MCF 10A (cell line): ENCODE results near the gene METTL23. TPM values are rescaled to one million over a fixed set of nuclear protein-coding genes. Genes with fewer than 3 reads are reported as not detected.
"Not testable (repeated sequence)": the region's sequence is repeated elsewhere in the genome, so short reads cannot be mapped to it uniquely, and the experiment has no call there.

Experiments
- BruUV-seq: library from RNA; stranded (reverse); fragments of 400-500 nt; replicated peaks from 2 replicates; lab custom pipeline; 2021; lab: Mats Ljungman, UMichigan
- CTCF ChIA-PET: fragments of 300-600 bp; sonication (Branson Sonifier 250); formaldehyde crosslinking; extraction: SDS; loops from one replicate; lab custom pipeline; 2021; ENCODE audit warnings: antibody characterized with exemption, inconsistent platforms; lab: Yijun Ruan, JAX
- POLR2A ChIA-PET: fragments of 300-600, 350-650 bp; sonication (Branson Sonifier 250); formaldehyde crosslinking; extraction: SDS; loops from one replicate; lab custom pipeline; 2020; ENCODE audit warnings: antibody characterized with exemption, inconsistent platforms; lab: Yijun Ruan, JAX
- DNase-seq: peaks from one replicate; pipeline ENCODE4 v3.0.0-alpha.2; 2018; ENCODE audit not compliant: unreplicated experiment
- H3K27ac Mint-ChIP-seq: one replicate; pipeline ENCODE4 v1.8.0; 2022; ENCODE audit warnings: mild to moderate bottlenecking, low read depth, mixed read lengths; ENCODE audit not compliant: unreplicated experiment
- H3K27me3 Mint-ChIP-seq: one replicate; pipeline ENCODE4 v1.8.0; 2022; ENCODE audit warnings: mixed read lengths; ENCODE audit not compliant: insufficient read depth, unreplicated experiment
- H3K36me3 Mint-ChIP-seq: one replicate; pipeline ENCODE4 v1.8.0; 2022; ENCODE audit warnings: mild to moderate bottlenecking, moderate library complexity, mixed read lengths; ENCODE audit not compliant: insufficient read depth, unreplicated experiment
- H3K4me1 Mint-ChIP-seq: one replicate; pipeline ENCODE4 v1.8.0; 2022; ENCODE audit warnings: mixed read lengths; ENCODE audit not compliant: insufficient read depth, unreplicated experiment
- H3K4me3 Mint-ChIP-seq: one replicate; pipeline ENCODE4 v1.8.0; 2022; ENCODE audit warnings: mild to moderate bottlenecking, moderate library complexity, mixed read lengths; ENCODE audit not compliant: unreplicated experiment
- H3K9me3 Mint-ChIP-seq: one replicate; pipeline ENCODE4 v1.8.0; 2022; ENCODE audit warnings: mixed read lengths; ENCODE audit not compliant: unreplicated experiment
- CTCF ChIP-seq: fragments of 200-600 bp; IDR thresholded peaks from one replicate; pipeline ENCODE4 v1.8.0; 2022; ENCODE audit warnings: antibody characterized with exemption, mild to moderate bottlenecking; ENCODE audit not compliant: unreplicated experiment
- intact Hi-C: fragments of 100-400 bp; cut with micrococcal nuclease; formaldehyde crosslinking; loops from 2 replicates; pipeline ENCODE4 v1.14.1; 2022
- total RNA-seq: library from RNA; stranded (reverse); gene quantifications from 2 replicates; pipeline ENCODE4 v1.2.3, GENCODE V29; 2022

The METTL23 gene
- total RNA-seq, 1 experiment from 2014 or later, result 35.1 TPM

GRCh38 chr17:76725580-76726230 is 934 bp upstream of the METTL23 start:
- TF ChIP-seq CTCF, result no peak
- Mint-ChIP-seq H3K36me3 (peaks cover 77% of the 10 kb centered on the region), H3K27ac (peak overlapping the region; percentile 94), H3K9me3 (no peaks in the 10 kb centered on the region), H3K4me1 (peaks cover 6% of the 10 kb centered on the region), H3K27me3 (no peaks in the 10 kb centered on the region), H3K4me3 (peak overlapping the region; percentile 90)
- POLR2A ChIA-PET, result interaction anchor here (0.6 to 5.4 kb wide), 15 partner anchors 10 to 441 kb away, joined by 3 to 150 read pairs (median 4); partner anchors contain the start of genes MFSD11, MXRA7, PRPSAP1 and RHBDF2
- CTCF ChIA-PET, result interaction anchor here (1.1 to 1.4 kb wide), 2 partner anchors 11 to 12 kb away, joined by 5 read pairs; no protein-coding TSS in a partner anchor
- intact Hi-C loops, result no loop called here
- no peak for DNase-seq
- BruUV-seq, result no TSS peak

DNA sequence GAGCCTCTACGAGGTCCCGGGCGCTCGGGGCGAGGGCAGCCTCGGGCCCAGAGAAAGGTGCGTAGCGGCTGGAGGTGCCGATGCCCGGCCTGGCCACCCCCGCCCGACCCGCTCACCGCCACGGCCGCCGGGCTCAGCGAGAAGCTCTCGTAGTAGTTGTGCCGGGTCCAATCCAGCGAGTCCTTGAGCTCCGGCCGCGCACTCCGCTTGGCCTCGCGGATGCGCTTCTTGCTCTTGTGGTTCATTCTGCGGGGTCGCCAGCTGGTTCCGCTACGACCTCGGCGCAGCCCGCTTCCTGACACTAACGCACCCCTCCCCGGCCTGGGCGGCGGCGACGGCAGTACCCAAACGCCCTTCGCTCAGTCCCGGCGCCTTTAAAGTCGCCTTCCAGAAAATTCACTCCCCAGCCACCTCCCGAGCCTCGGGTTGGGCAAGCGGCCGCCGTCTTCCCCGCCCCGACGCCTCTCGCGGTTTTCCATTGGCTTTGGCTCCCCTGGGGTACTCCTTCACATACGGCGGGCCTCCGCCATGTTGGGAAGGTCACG is 336 bp upstream of the METTL23 start, which contains the start of gene JMJD6:
TSS of gene JMJD6 (minus strand) at position 376 of the 545 bp plus-strand sequence. CDS start at position 245, 131 bp downstream.
- Mint-ChIP-seq H3K4me1 (peaks cover 6% of the 10 kb centered on the region), H3K36me3 (peaks cover 74% of the 10 kb centered on the region), H3K27ac (peak within 1 kb of the TSS; percentile 94), H3K27me3 (no peaks in the 10 kb centered on the region), H3K9me3 (no peaks in the 10 kb centered on the region), H3K4me3 (peak within 1 kb of the TSS; percentile 90)
- ChIA-PET CTCF (interaction anchor here (1.1 kb wide), 1 partner anchor 12 kb away, joined by 5 read pairs; no protein-coding TSS in a partner anchor), POLR2A (interaction anchor here (0.6 to 5.4 kb wide), 14 partner anchors 10 to 440 kb away, joined by 3 to 150 read pairs (median 5); partner anchors contain the start of genes MFSD11, MXRA7, PRPSAP1 and RHBDF2)
- DNase-seq, result peak; percentile 97
- TF ChIP-seq CTCF, result no peak
- TSS peak; percentile 72 for BruUV-seq
- intact Hi-C loops, result no loop called here

GRCh38 chr17:76727745-76728456 is 1.3 kb downstream of the METTL23 start:
- no peak for TF ChIP-seq CTCF
- Mint-ChIP-seq H3K4me3 (peak overlapping the region; percentile 90), H3K36me3 (peaks cover 74% of the 10 kb centered on the region), H3K4me1 (peaks cover 6% of the 10 kb centered on the region), H3K27ac (peak overlapping the region; percentile 94), H3K9me3 (no peaks in the 10 kb centered on the region), H3K27me3 (no peaks in the 10 kb centered on the region)
- intact Hi-C loops, result no loop called here
- BruUV-seq, result no TSS peak
- ChIA-PET CTCF (interaction anchor here (0.6 to 1.3 kb wide), 5 partner anchors 10 to 522 kb away, joined by 3 to 7 read pairs (median 6); no protein-coding TSS in a partner anchor), POLR2A (interaction anchor here (0.6 to 5.4 kb wide), 15 partner anchors 9 to 1413 kb away, joined by 3 to 150 read pairs (median 5); partner anchors contain the start of genes MFSD11, MXRA7, RHBDF2 and SRSF2)
- DNase-seq, result no peak

GRCh38 chr17:76731800-76732733 is 5.4 kb downstream of the METTL23 start:
- ChIA-PET CTCF (interaction anchor here (0.7 kb wide), 2 partner anchors 74 to 669 kb away, joined by 3 to 4 read pairs; no protein-coding TSS in a partner anchor), POLR2A (interaction anchor here (0.6 to 9.1 kb wide), 8 partner anchors 16 to 317 kb away, joined by 3 to 76 read pairs (median 4); partner anchors contain the start of gene ST6GALNAC2)

More at GRCh38 chr17:76731800-76732733, 5.4 kb downstream of the METTL23 start:
- Mint-ChIP-seq H3K36me3 (peaks cover 80% of the 10 kb centered on the region), H3K4me1 (peaks cover 26% of the 10 kb centered on the region)
- H3K27ac Mint-ChIP-seq, BruUV-seq, H3K4me3 Mint-ChIP-seq, H3K9me3 Mint-ChIP-seq, H3K27me3 Mint-ChIP-seq, DNase-seq: not testable (repeated sequence)
- intact Hi-C loops, result loop anchor here (10.0 kb wide), 1 partner anchor 333 kb away; no protein-coding TSS in a partner anchor
